Transverse colon (tissue), 4 donors: ENCODE data around the gene CDC42BPB. TPM values are rescaled to one million over a fixed set of nuclear protein-coding genes. Genes with fewer than 3 reads are reported as not detected.

Experiments
- DNase-seq: peaks from one replicate; pipeline ENCODE4 v3.0.0-alpha.2; 2019
- H3K27ac ChIP-seq, 4 donors: fragments of 200-600 bp; sonication (generic); 2 replicates each; pipeline ENCODE4 v1.5.1; 2016 to 2018; ENCODE audit warnings: inconsistent platforms in 4 of 4
- H3K27me3 ChIP-seq: fragments of 200-600 bp; sonication (generic); 2 replicates; pipeline ENCODE4 v1.5.1; 2017; ENCODE audit warnings: inconsistent platforms
- H3K36me3 ChIP-seq, 4 donors: fragments of 200-600 bp; sonication (generic); 2 replicates each; pipeline ENCODE4 v1.5.1; 2017 to 2019; ENCODE audit warnings: inconsistent platforms in 4 of 4
- H3K4me1 ChIP-seq, 4 donors: fragments of 200-600 bp; sonication (generic); 2 replicates each; pipeline ENCODE4 v1.5.1; 2017 to 2020; ENCODE audit warnings: inconsistent platforms in 4 of 4
- H3K4me3 ChIP-seq, 4 donors: fragments of 200-600 bp; sonication (generic); 1 replicate in 1 of 4; 2 replicates in 3 of 4; pipeline versions ENCODE4 v1.5.1 to v1.6.1; 2017 to 2019; ENCODE audit warnings: inconsistent platforms in 4 of 4
- H3K9me3 ChIP-seq, 2 donors: fragments of 200-600 bp; sonication (generic); 2 replicates each; pipeline ENCODE4 v1.5.1; 2017 to 2019; ENCODE audit warnings: inconsistent platforms in 2 of 2
- CTCF ChIP-seq, 5 experiments: fragments of 200-600 bp in 3 of 5; fragments of 450-650 bp in 2 of 5; sonication (generic) in 3 of 5; IDR thresholded peaks; 1 replicate in 2 of 5; 2 replicates in 3 of 5; pipeline ENCODE4 v1.5.1; 2016 to 2017; ENCODE audit warnings: antibody characterized with exemption in 5 of 5, inconsistent platforms in 3 of 5, mild to moderate bottlenecking in 2 of 5, moderate library complexity in 1 of 5
- EP300 ChIP-seq: sonication (generic); formaldehyde crosslinking; IDR thresholded peaks from one replicate; pipeline ENCODE4 v1.6.1; 2017; ENCODE audit warnings: antibody characterized with exemption, low read depth
- POLR2A ChIP-seq: fragments of 450-650 bp; IDR thresholded peaks from one replicate; pipeline ENCODE4 v1.6.1; 2016; ENCODE audit warnings: antibody characterized with exemption, mild to moderate bottlenecking, moderate library complexity
- POLR2AphosphoS5 ChIP-seq, 3 donors: sonication (generic); formaldehyde crosslinking; IDR thresholded peaks; one replicate each; pipeline ENCODE4 v1.6.1; 2016; ENCODE audit warnings: antibody characterized with exemption in 3 of 3
- WGBS, 2 donors: methylation state at CpG; one replicate each; pipeline ENCODE4 v1.1.5; 2018; ENCODE audit warnings: low coverage in 1 of 2; 5-methylcytosine and 5-hydroxymethylcytosine counted together
- in situ Hi-C, 4 donors: fragments of 200-750 bp; cut with MboI; loops; one replicate each; pipeline versions ENCODE4 v1.15.0 to v1.15.1; 2017; ENCODE audit warnings: low sequenced_read_pairs in 3 of 4, low pct_ligation_motif_present in 1 of 4, low pct_unique_long_range_greater_than_20kb in 1 of 4
- intact Hi-C: fragments of 100-400 bp; cut with DNase I; formaldehyde crosslinking; loops from one replicate; pipeline ENCODE4 v1.15.1; 2023; ENCODE audit warnings: low total_unique reads
- total RNA-seq, 4 donors: library from RNA; depleted of rRNA; stranded (reverse); fragments of >200 nt; gene quantifications; one replicate each; pipeline ENCODE4 v1.1.0, GENCODE V29; 2016

Gene CDC42BPB
- total RNA-seq, 4 donors from 2014 or later = 109 to 160 (median 123) TPM

- intact Hi-C loops (no loop called here), in situ Hi-C loops (no loop called here)
- Histone ChIP-seq H3K4me1 (peaks cover 0 to 7% (median 2%) of the 10 kb centered on the region in 4 donors), H3K36me3 (peaks cover 0 to 63% (median 19%) of the 10 kb centered on the region in 4 donors), H3K27ac (no peak overlapping the region), H3K27me3 (no peaks in the 10 kb centered on the region), H3K4me3 (no peak overlapping the region), H3K9me3 (no peaks in the 10 kb centered on the region)
- WGBS, 2 donors = 89 to 96% methylated on average over 12 to 26 of the region's 27 CpGs
- TF ChIP-seq POLR2A (no peak), POLR2AphosphoS5 (IDR thresholded peaks at IDR 0.05) (no peak), CTCF (IDR thresholded peaks at IDR 0.05) (no peak), EP300 (no peak)
- no peak for DNase-seq
Measured at GRCh38 chr14:102947321-102948103, 109.8 kb downstream of the CDC42BPB start.

- H3K4me1 ChIP-seq = peaks cover under 1 to 15% (median 8%) of the 10 kb centered on the region in 4 donors
- intact Hi-C loops = no loop called here
- TF ChIP-seq CTCF (IDR thresholded peaks at IDR 0.05) (no peak), POLR2AphosphoS5 (IDR thresholded peaks at IDR 0.05) (no peak), POLR2A (no peak), EP300 (no peak)
- no peaks in the 10 kb centered on the region for H3K9me3 ChIP-seq
- in situ Hi-C loops = no loop called here
- DNase-seq = no peak
- no peak overlapping the region for H3K4me3 ChIP-seq
- H3K27ac ChIP-seq = no peak overlapping the region
- H3K36me3 ChIP-seq = peaks cover 0 to 50% (median 19%) of the 10 kb centered on the region in 4 donors
- no peaks in the 10 kb centered on the region for H3K27me3 ChIP-seq
- WGBS, 2 donors = 85 to 93% methylated on average over 19 to 29 of the region's 29 CpGs
Measured at GRCh38 chr14:102945346-102946130, 111.8 kb downstream of the CDC42BPB start.

- Histone ChIP-seq H3K36me3 (peaks cover 0 to 42% (median 19%) of the 10 kb centered on the region in 4 donors), H3K9me3 (no peaks in the 10 kb centered on the region), H3K4me1 (peaks cover 6 to 17% (median 9%) of the 10 kb centered on the region in 4 donors), H3K27ac (no peak overlapping the region), H3K4me3 (no peak overlapping the region), H3K27me3 (no peaks in the 10 kb centered on the region)
- WGBS, 2 donors = 94% methylated on average over 36 of the region's 36 CpGs; no CpG with 5 or more reads in 1 of the 2 donors
- in situ Hi-C loops = no loop called here
- TF ChIP-seq CTCF (IDR thresholded peaks at IDR 0.05) (no peak), POLR2AphosphoS5 (IDR thresholded peaks at IDR 0.05) (no peak), POLR2A (no peak), EP300 (no peak)
- DNase-seq = no peak
- intact Hi-C loops = no loop called here
Measured at GRCh38 chr14:102944448-102945330, 112.7 kb downstream of the CDC42BPB start.
